Measurements from ENCODE around the gene VIPR1.

VIPR1 gene

DNA sequence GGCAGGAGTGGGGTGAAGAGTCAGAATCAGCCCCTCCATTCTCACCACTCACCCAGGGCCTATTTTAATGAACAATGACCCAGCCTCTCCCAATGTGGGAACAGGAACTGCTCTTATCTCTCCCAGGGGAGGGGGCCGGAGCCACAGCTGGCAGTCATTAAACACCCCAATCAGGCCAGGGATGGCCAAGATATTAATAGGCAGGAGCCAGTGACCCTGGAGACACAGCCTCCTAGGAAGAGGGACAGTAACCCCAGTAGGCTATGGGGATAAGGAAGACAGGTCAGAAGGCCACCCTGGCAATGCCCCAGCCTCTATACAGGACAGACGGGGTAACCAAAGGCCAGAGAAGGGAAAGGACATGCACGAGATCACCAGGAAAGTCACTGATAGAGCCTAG is 38.6 kb downstream of the VIPR1 start:
- TF ChIP-seq ZNF8 (CRISPR knock-in tag; IDR thresholded peaks at IDR 0.05): no peak
- no peak for TF ChIP-seq PPARA (CRISPR knock-in tag; IDR thresholded peaks at IDR 0.05; ENCODE audit: borderline replicate concordance)
- TF ChIP-seq ISL1 (CRISPR knock-in tag; IDR thresholded peaks at IDR 0.05): no peak
- TF ChIP-seq TCF4 (CRISPR knock-in tag; IDR thresholded peaks at IDR 0.05; ENCODE audit: borderline replicate concordance): no peak
- TF ChIP-seq ZFP30 (CRISPR knock-in tag; IDR thresholded peaks at IDR 0.05): no peak
- TF ChIP-seq, protein P1, sequence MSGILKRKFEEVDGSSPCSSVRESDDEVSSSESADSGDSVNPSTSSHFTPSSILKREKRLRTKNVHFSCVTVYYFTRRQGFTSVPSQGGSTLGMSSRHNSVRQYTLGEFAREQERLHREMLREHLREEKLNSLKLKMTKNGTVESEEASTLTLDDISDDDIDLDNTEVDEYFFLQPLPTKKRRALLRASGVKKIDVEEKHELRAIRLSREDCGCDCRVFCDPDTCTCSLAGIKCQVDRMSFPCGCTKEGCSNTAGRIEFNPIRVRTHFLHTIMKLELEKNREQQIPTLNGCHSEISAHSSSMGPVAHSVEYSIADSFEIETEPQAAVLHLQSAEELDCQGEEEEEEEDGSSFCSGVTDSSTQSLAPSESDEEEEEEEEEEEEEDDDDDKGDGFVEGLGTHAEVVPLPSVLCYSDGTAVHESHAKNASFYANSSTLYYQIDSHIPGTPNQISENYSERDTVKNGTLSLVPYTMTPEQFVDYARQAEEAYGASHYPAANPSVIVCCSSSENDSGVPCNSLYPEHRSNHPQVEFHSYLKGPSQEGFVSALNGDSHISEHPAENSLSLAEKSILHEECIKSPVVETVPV (CRISPR knock-in tag; IDR thresholded peaks at IDR 0.05): no peak
- TF ChIP-seq SNAI2 (CRISPR knock-in tag; IDR thresholded peaks at IDR 0.05): no peak
- TF ChIP-seq ZNF565 (CRISPR knock-in tag; conservative IDR thresholded peaks at IDR 0.05; ENCODE audit: low read depth): no peak
- TF ChIP-seq, protein P2, sequence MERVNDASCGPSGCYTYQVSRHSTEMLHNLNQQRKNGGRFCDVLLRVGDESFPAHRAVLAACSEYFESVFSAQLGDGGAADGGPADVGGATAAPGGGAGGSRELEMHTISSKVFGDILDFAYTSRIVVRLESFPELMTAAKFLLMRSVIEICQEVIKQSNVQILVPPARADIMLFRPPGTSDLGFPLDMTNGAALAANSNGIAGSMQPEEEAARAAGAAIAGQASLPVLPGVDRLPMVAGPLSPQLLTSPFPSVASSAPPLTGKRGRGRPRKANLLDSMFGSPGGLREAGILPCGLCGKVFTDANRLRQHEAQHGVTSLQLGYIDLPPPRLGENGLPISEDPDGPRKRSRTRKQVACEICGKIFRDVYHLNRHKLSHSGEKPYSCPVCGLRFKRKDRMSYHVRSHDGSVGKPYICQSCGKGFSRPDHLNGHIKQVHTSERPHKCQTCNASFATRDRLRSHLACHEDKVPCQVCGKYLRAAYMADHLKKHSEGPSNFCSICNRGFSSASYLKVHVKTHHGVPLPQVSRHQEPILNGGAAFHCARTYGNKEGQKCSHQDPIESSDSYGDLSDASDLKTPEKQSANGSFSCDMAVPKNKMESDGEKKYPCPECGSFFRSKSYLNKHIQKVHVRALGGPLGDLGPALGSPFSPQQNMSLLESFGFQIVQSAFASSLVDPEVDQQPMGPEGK (CRISPR knock-in tag; IDR thresholded peaks at IDR 0.05; ENCODE audit: borderline replicate concordance): no peak
- TF ChIP-seq, protein P3, sequence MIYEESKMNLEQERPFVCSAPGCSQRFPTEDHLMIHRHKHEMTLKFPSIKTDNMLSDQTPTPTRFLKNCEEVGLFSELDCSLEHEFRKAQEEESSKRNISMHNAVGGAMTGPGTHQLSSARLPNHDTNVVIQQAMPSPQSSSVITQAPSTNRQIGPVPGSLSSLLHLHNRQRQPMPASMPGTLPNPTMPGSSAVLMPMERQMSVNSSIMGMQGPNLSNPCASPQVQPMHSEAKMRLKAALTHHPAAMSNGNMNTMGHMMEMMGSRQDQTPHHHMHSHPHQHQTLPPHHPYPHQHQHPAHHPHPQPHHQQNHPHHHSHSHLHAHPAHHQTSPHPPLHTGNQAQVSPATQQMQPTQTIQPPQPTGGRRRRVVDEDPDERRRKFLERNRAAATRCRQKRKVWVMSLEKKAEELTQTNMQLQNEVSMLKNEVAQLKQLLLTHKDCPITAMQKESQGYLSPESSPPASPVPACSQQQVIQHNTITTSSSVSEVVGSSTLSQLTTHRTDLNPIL (CRISPR knock-in tag; IDR thresholded peaks at IDR 0.05; ENCODE audit: low read depth): no peak
- TF ChIP-seq GLIS3 (CRISPR knock-in tag; IDR thresholded peaks at IDR 0.05): no peak
- TF ChIP-seq ZFP3 (CRISPR knock-in tag; IDR thresholded peaks at IDR 0.05): no peak
- TF ChIP-seq CSDC2 (CRISPR knock-in tag; IDR thresholded peaks at IDR 0.05): no peak
- TF ChIP-seq ESRRG (CRISPR knock-in tag; IDR thresholded peaks at IDR 0.05): no peak
- TF ChIP-seq OSR1 (CRISPR knock-in tag; IDR thresholded peaks at IDR 0.05): no peak
- no peak for TF ChIP-seq TOX (CRISPR knock-in tag; IDR thresholded peaks at IDR 0.05; ENCODE audit: borderline replicate concordance)
- TF ChIP-seq, protein P4, sequence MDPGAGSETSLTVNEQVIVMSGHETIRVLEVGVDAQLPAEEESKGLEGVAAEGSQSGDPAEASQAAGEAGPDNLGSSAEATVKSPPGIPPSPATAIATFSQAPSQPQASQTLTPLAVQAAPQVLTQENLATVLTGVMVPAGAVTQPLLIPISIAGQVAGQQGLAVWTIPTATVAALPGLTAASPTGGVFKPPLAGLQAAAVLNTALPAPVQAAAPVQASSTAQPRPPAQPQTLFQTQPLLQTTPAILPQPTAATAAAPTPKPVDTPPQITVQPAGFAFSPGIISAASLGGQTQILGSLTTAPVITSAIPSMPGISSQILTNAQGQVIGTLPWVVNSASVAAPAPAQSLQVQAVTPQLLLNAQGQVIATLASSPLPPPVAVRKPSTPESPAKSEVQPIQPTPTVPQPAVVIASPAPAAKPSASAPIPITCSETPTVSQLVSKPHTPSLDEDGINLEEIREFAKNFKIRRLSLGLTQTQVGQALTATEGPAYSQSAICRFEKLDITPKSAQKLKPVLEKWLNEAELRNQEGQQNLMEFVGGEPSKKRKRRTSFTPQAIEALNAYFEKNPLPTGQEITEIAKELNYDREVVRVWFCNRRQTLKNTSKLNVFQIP (CRISPR knock-in tag; IDR thresholded peaks at IDR 0.05; ENCODE audit: borderline replicate concordance, low read depth): no peak
- no peak for TF ChIP-seq RARB (CRISPR knock-in tag; IDR thresholded peaks at IDR 0.05)
- no peak for TF ChIP-seq ZNF70 (CRISPR knock-in tag; IDR thresholded peaks at IDR 0.05)
- TF ChIP-seq, protein P5, sequence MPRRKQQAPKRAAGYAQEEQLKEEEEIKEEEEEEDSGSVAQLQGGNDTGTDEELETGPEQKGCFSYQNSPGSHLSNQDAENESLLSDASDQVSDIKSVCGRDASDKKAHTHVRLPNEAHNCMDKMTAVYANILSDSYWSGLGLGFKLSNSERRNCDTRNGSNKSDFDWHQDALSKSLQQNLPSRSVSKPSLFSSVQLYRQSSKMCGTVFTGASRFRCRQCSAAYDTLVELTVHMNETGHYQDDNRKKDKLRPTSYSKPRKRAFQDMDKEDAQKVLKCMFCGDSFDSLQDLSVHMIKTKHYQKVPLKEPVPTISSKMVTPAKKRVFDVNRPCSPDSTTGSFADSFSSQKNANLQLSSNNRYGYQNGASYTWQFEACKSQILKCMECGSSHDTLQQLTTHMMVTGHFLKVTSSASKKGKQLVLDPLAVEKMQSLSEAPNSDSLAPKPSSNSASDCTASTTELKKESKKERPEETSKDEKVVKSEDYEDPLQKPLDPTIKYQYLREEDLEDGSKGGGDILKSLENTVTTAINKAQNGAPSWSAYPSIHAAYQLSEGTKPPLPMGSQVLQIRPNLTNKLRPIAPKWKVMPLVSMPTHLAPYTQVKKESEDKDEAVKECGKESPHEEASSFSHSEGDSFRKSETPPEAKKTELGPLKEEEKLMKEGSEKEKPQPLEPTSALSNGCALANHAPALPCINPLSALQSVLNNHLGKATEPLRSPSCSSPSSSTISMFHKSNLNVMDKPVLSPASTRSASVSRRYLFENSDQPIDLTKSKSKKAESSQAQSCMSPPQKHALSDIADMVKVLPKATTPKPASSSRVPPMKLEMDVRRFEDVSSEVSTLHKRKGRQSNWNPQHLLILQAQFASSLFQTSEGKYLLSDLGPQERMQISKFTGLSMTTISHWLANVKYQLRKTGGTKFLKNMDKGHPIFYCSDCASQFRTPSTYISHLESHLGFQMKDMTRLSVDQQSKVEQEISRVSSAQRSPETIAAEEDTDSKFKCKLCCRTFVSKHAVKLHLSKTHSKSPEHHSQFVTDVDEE (CRISPR knock-in tag; IDR thresholded peaks at IDR 0.05): no peak

DNA sequence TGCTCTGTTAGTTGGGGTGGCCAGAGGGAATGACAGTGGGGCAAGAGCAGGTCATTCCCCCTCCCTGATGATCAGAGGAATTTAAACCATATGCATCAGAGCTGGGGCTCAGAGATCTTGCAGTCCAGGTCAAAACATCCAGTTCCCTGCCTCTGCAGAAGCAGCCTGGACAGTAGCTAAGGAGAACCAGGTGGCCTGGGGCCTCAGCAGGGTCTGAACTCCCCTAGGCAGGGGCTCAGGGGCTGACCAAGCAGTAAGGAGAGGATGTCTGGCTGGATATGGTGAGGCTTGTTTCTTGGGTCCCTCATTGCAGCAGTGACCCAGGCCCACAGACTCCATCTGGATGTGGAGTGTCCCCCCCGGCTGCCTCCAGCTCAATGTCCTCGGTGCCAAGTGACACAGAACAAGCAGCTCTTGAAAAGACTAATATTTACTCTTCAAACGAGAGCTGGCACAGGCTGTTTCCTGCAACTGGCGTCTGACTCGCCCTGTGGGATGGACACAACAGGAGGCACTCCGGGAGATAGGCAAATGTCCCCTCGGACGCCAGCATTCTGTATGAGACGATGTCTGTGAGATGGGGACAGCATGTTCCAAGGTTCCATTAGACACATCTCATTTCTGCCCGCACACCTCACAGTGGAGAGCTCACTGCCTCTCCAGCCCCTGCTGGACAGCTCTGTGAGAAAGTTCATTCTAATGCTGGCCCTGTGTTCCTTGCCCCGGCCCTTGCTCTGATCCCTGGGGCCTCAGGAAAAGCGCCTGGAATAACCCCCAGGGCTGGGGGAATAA is 42.2 kb downstream of the VIPR1 start:
- ATAC-seq: peak; percentile 51
- TF ChIP-seq ZC3H10 (CRISPR knock-in tag; IDR thresholded peaks at IDR 0.05): no peak
- TF ChIP-seq, protein P3 (CRISPR knock-in tag; IDR thresholded peaks at IDR 0.05; ENCODE audit: low read depth): no peak
- no peak for TF ChIP-seq GLIS3 (CRISPR knock-in tag; IDR thresholded peaks at IDR 0.05)
- TF ChIP-seq, protein P4 (CRISPR knock-in tag; IDR thresholded peaks at IDR 0.05; ENCODE audit: borderline replicate concordance, low read depth): no peak
- TF ChIP-seq ZNF8 (CRISPR knock-in tag; IDR thresholded peaks at IDR 0.05): no peak
- TF ChIP-seq ESRRG (CRISPR knock-in tag; IDR thresholded peaks at IDR 0.05): no peak
- TF ChIP-seq ZNF565 (CRISPR knock-in tag; conservative IDR thresholded peaks at IDR 0.05; ENCODE audit: low read depth): no peak
- TF ChIP-seq, protein P5 (CRISPR knock-in tag; IDR thresholded peaks at IDR 0.05): no peak
- no peak for TF ChIP-seq ARNTL (CRISPR knock-in tag; IDR thresholded peaks at IDR 0.05; ENCODE audit: borderline replicate concordance, low read depth)
- TF ChIP-seq BACH2 (CRISPR knock-in tag; IDR thresholded peaks at IDR 0.05; ENCODE audit: borderline replicate concordance): no peak
- TF ChIP-seq ZFP3 (CRISPR knock-in tag; IDR thresholded peaks at IDR 0.05): no peak
- no peak for TF ChIP-seq ZNF70 (CRISPR knock-in tag; IDR thresholded peaks at IDR 0.05)

More for the DNA sequence above, 38.6 kb downstream of the VIPR1 start:
- ATAC-seq: no peak

All from SK-N-SH treated with all-trans-retinoic acid at 6 μM for 48 hours (cell line).